Left cardiac atrium (tissue), 4 donors: ENCODE data around the gene ECHDC1. TPM values are rescaled to one million over a fixed set of nuclear protein-coding genes. Genes with fewer than 3 reads are reported as not detected.
"Not testable (repeated sequence)": the region's sequence is repeated elsewhere in the genome, so short reads cannot be mapped to it uniquely, and the experiment has no call there.

Experiments used
- ATAC-seq, 2 donors: fragments of 200-7000 bp; cut with Tn5 transposase; one replicate each; pipeline ENCODE4 v1.9.1; 2020; ENCODE audit warnings: mild to moderate bottlenecking in 2 of 2, moderate library complexity in 2 of 2
- DNase-seq: peaks from one replicate; pipeline ENCODE4 v3.0.0-alpha.2; 2020
- intact Hi-C, 2 donors: fragments of 100-400 bp; cut with DNase I; formaldehyde crosslinking; loops; one replicate each; pipeline versions ENCODE4 v1.14.1 to v1.15.1; 2022 to 2023
- total RNA-seq, 2 donors: library from RNA; stranded (reverse); fragmentation: NEBNext Ultra II Directional; extraction: Animal tissue kit (Norgen Biotek cat#: 25700); gene quantifications; one replicate each; pipeline ENCODE4 v1.2.1, GENCODE V29; 2021
- donor health status: DM: no; HTN: yes; CAD: no.
- donor health status: DM: no; HTN: yes; CAD: no; lungs with severe emphysema.
- donor health status: DM: yes; HTN: yes; CAD: no.
- donor health status: Dilated cardiomyopathy.

The ECHDC1 gene
- total RNA-seq, 2 donors from 2014 or later = 41.1 to 62.9 TPM

GRCh38 chr6:127343809-127344659 is 625 bp upstream of the ECHDC1 start:
- peak in 1 of 2 donors; percentile 9 for ATAC-seq
- intact Hi-C loops = no loop called here

GRCh38 chr6:127342296-127342945 is 988 bp downstream of the ECHDC1 start:
- ATAC-seq (peak; percentile 17 to 19), DNase-seq (no peak)
- intact Hi-C loops = no loop called here

More at GRCh38 chr6:127343809-127344659, 625 bp upstream of the ECHDC1 start:
- no peak for DNase-seq

GRCh38 chr6:127341471-127342202 is 1.8 kb downstream of the ECHDC1 start:
- ATAC-seq (no peak), DNase-seq (no peak)
- intact Hi-C loops = no loop called here

GRCh38 chr6:127340171-127340570 is 3.2 kb downstream of the ECHDC1 start:
- intact Hi-C loops = no loop called here
- DNase-seq (no peak), ATAC-seq (no peak)

- intact Hi-C loops = no loop called here
- ATAC-seq (no peak), DNase-seq (no peak)
These were observed 4.5 kb downstream of the ECHDC1 start for GRCh38 chr6:127338936-127339335.

GRCh38 chr6:127332383-127332961 is 10.9 kb downstream of the ECHDC1 start:
- no peak for DNase-seq
- intact Hi-C loops = no loop called here
- ATAC-seq = no peak

GRCh38 chr6:127331256-127331655 is 12.2 kb downstream of the ECHDC1 start:
- DNase-seq, ATAC-seq, intact Hi-C loops: not testable (repeated sequence)

GRCh38 chr6:127328043-127328609 is 15.3 kb downstream of the ECHDC1 start:
- ATAC-seq = no peak
- no peak for DNase-seq
- intact Hi-C loops = no loop called here

- no peak for ATAC-seq
- no peak for DNase-seq
- intact Hi-C loops = no loop called here
These were observed 23.7 kb downstream of the ECHDC1 start for GRCh38 chr6:127319686-127320085.

- ATAC-seq (no peak), DNase-seq (no peak)
- intact Hi-C loops = no loop called here
These were observed 25.9 kb downstream of the ECHDC1 start for GRCh38 chr6:127317388-127318128.

- intact Hi-C loops = no loop called here
- DNase-seq (no peak), ATAC-seq (no peak)
These were observed 37.7 kb downstream of the ECHDC1 start for GRCh38 chr6:127305741-127306140.

GRCh38 chr6:127303917-127304316 is 39.5 kb downstream of the ECHDC1 start:
- ATAC-seq (no peak), DNase-seq (no peak)
- intact Hi-C loops = loop anchor here in 1 of 2 donors (5.0 kb wide), 2 partner anchors 118 to 233 kb away; no protein-coding TSS in a partner anchor

GRCh38 chr6:127302728-127303660 is 40.4 kb downstream of the ECHDC1 start:
- ATAC-seq (peak; percentile 30 to 39), DNase-seq (no peak)
- intact Hi-C loops = loop anchor here in 1 of 2 donors (5.0 kb wide), 2 partner anchors 119 to 234 kb away; no protein-coding TSS in a partner anchor

- intact Hi-C loops = loop anchor here in 1 of 2 donors (5.0 kb wide), 2 partner anchors 121 to 236 kb away; no protein-coding TSS in a partner anchor
- no peak for DNase-seq
- peak in 1 of 2 donors; percentile 31 for ATAC-seq
These were observed 42.2 kb downstream of the ECHDC1 start for GRCh38 chr6:127301199-127301700.

- peak in 1 of 2 donors; percentile 72 for ATAC-seq
- no peak for DNase-seq
- intact Hi-C loops = loop anchor here in 1 of 2 donors (5.0 kb wide), 2 partner anchors 122 to 237 kb away; no protein-coding TSS in a partner anchor
These were observed 43.0 kb downstream of the ECHDC1 start for GRCh38 chr6:127300411-127300810.

GRCh38 chr6:127299522-127300240 is 43.7 kb downstream of the ECHDC1 start:
- intact Hi-C loops = loop anchor here in 1 of 2 donors (5.0 kb wide), 2 partner anchors 123 to 238 kb away; no protein-coding TSS in a partner anchor
- DNase-seq (no peak), ATAC-seq (no peak)
